Endometrial microvascular endothelial cells (primary cell): Measurements from ENCODE around the gene CHST11. TPM values are rescaled to one million over a fixed set of nuclear protein-coding genes. Genes with fewer than 3 reads are reported as not detected.

ENCODE experiments used
- in situ Hi-C: cut with HindIII; loops from 2 replicates; pipeline ENCODE4 v1.10.0; 2017; ENCODE audit warnings: low sequenced_read_pairs, low pct_unique_long_range_greater_than_20kb; ENCODE audit errors: inconsistent ontology term
- total RNA-seq: library from RNA; depleted of rRNA; stranded (reverse); fragments of >200 nt; gene quantifications from one replicate; pipeline ENCODE4 v1.2.3, GENCODE V29; 2015; ENCODE audit errors: inconsistent ontology term

The CHST11 gene
- total RNA-seq, 1 donor from 2014 or later, result 4.2 TPM

DNA sequence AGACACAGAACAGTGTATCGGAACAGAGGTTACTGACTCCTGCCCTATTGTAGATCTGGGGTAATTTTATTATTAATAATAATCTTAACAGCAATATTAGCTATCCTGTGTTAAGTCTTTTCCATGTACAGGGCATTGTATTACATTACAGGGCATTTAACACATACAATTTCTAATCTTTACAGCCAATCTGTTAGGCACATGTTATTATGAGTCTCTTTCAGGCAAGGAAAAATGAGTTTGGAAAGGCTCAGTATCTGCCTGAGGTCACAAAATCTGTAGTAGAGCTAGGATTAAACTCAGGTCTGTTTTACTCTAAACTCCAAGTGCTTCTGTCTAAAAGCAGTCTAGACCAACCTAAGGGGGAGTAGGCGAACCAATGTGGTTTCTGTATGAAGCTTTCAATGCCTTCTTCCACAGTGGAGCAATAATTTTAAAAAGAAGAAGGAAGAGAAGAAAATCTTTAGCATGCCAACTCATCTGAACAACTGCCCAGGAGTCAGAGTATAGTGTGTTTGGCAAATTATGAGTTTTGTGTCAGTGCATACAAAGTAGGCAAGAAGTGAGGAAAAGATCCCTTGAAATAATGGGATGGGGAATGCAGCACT is 192.6 kb downstream of the CHST11 start:
- in situ Hi-C loops, result no loop called here

- in situ Hi-C loops, result no loop called here
These were observed 193.2 kb downstream of the CHST11 start for GRCh38 chr12:104649921-104650320.

DNA sequence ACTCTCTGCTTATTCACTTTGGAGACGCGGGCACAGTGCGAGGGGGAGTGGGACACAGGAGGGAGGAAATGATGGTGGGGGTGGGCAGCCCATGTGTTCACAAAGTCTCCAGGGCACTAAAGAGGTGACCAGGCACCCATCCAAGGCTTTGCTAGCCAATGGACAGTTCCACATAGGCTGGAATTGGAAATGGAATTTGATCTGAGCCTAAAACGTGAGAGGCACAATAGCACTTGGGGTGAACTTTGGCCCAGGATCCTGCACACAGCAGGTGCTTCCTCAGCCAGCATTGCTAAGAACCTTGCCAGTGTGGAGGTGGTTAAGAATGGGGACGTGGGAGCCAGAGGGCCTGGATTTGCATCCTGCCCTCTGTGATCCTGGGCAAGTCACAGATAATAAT is 193.8 kb downstream of the CHST11 start:
- in situ Hi-C loops, result no loop called here

DNA sequence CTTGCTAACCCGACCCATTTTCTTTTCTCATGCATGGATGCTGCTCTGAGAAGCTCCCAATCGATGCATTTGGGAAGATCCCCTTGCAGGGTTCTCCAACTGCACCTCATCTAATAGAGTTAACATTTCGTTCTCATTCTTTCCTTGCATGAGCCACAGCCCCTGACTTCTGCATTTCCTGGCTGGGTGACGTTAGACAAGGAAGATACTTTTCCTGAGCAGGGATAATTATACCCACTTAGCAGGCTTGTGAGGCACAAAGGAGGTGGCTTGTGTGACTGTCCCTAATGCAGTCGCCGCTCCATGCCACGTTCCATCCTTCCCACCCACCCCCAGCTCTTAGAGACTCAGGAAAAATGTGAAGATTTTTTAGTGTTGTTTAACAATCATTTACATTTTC is 195.1 kb downstream of the CHST11 start:
- in situ Hi-C loops, result no loop called here

- in situ Hi-C loops, result no loop called here
These were observed 195.6 kb downstream of the CHST11 start for GRCh38 chr12:104652358-104652757.

- in situ Hi-C loops, result no loop called here
These were observed 196.2 kb downstream of the CHST11 start for GRCh38 chr12:104652910-104653309.

DNA sequence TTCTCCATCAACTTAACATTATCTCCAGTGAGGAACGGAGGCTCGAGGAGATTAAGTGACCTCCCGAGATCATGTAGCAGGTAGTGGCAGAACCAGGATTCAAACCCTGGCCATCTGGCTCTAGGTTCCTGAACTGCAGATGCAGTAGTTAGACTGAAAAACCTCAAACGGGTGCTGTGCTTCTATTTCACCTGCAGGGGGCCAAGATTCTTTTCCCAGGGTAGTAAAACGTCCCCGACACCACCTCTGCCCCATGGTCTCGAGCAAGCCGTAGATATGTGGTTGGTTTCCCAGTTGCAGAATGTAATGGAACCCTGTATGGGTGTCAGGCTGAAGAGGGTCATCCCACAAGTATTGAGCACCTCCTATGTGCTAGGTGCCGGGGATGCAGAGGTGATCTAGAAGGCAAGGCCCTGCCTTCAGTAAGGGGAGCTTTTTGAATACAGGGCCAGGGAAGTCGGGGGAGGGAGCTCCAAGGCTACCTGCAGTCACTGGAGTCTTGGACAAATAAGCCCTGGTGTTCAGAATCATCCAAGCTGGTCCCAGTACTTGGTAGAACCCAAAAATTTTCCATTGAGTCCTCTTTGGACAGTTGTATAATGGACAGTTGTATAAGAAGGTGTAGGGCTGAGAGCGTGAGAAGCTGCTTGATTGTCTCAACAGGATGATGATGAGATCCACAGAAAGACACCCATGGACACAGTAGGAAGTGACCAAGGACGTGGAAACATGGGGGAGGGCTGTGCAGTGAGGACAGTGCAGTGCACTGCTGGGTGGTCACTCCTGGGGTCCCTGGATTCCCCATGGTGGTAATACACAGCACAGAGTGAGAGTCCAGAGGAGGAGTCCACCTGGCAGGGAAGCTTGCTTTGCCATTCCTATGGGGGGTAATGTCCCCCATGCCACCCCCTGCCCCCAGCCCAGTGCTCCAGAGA is 197.2 kb downstream of the CHST11 start:
- in situ Hi-C loops, result no loop called here

DNA sequence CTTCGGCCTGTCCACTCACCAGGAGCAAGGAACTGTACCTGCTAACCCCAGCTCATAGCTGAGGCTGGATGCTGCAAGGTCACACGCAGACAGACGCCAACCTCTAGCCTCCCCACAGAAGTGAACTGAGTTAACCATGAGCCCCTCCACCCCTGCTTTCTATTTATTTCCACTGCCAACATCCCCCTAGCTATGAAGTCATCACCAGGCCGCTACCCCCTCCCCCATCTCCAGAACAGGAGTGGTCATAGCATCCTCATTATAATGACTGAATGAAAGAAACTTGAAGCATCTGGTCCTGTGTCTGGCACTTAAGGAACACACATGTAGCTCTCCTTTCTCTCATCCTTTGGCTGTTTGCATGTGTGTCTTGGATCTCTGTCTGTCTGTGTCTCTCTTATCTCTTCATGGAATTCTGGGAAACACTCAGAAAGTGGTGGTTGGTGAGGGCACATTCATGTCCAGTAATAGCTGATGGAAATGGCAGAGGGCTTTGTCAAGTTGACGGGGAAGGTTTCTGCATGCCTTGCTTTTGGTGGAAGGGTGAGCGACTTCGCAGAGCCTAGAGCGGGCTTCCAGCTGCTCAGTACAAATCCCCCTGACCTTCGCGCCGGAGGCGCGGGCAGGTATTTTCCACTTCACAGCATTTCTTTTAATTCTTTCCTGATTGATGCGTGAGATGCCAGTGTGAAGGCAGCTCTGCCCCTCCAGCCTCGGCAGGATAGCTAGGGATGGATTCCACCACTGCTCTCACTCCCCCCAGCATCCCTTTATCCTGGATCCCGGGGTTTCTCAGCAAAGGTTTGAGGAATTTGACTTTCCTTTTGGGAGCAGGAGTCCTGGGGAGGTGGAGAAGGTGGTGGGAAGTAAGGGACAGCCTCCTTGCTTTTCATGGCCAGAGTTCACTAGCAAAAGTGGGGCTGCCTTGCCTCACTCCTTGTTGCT is 198.2 kb downstream of the CHST11 start:
- in situ Hi-C loops, result no loop called here

DNA sequence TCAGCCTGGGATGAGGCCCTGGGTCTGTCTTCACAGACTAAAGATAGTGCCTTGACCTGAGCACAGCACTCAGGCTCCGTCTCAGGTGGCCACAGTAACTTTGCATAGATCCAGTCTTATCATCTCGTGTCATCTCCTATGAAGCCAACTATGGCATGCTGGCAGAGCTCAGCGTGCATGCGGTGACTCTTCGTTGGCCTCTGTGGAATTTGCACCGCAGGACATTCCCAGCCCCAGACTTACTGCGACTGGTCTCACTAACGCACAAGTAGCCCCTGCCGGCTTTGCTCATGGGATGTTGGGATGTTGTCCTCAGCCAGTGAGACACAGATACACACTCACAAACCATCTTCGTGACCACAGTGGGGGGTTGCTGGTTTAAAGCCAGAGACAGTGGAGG is 199.6 kb downstream of the CHST11 start:
- in situ Hi-C loops, result no loop called here

GRCh38 chr12:104656921-104657320 is 200.2 kb downstream of the CHST11 start:
- in situ Hi-C loops, result no loop called here

DNA sequence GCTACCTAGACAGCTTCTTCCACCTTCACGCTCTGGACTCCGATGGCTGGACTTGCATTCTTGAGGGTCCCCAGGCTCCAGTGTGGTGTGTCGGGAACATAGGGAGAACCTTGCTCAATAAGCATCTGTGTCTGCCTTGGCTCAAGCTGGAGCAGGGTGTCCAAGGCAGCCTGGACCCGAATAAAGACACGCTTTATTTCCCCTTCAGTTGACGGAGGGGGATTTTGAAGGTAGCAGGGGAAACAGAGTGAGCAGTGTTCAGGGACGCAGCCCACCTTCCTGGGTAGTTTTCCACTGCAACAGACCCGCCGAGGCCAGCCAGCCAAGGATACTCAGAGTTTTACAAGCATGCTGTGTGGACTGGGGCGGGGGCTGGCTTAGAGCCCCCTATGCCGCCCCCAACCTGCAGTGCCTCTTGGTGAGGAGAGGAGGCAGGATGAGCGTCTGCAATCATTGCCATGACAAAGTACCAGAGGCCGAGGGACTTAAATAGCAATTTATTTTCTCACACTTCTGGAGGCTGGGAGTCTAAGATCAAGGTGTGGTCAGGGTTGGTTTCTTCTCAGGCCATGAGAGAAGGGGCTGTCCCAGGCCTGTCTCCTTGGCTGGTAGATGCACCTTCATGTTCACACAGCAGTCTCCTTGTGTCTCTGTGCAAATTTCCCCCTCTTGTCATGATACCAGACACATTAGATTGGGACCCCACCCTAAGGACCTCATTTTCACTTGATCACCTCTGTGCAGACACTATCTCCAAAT is 201.2 kb downstream of the CHST11 start:
- in situ Hi-C loops, result no loop called here

GRCh38 chr12:104659058-104659457 is 202.3 kb downstream of the CHST11 start:
- in situ Hi-C loops, result no loop called here

GRCh38 chr12:104662203-104662602 is 205.5 kb downstream of the CHST11 start:
- in situ Hi-C loops, result no loop called here

- in situ Hi-C loops, result no loop called here
These were observed 206.2 kb downstream of the CHST11 start for GRCh38 chr12:104662908-104663307.

- in situ Hi-C loops, result no loop called here
These were observed 207.6 kb downstream of the CHST11 start for GRCh38 chr12:104664351-104664750.

DNA sequence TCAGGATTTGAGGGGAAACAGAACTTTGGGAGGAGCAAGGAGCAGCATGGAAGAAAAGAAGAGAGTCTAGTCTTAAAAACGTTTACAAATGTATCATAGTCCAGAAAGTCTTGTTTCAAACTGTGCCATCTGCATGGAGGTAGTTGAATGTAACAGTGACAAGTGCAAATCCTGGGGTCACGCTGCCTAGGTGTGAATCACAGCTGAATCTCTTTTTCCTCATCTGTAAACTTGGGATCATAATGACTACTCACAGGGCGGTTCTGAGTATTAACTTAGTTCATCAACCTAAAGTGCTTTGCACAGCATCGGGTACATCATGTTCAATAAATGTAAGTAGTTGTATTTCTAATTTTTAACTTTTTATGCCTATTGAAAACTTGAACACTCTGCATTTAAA is 208.5 kb downstream of the CHST11 start:
- in situ Hi-C loops, result no loop called here

GRCh38 chr12:104667139-104667538 is 210.4 kb downstream of the CHST11 start:
- in situ Hi-C loops, result no loop called here

GRCh38 chr12:104668274-104668718 is 211.5 kb downstream of the CHST11 start:
- in situ Hi-C loops, result no loop called here
